Adrenal gland (tissue), 5 donors: ENCODE results near the gene BCAT1.

ENCODE experiments used
- CTCF ChIP-seq, 6 experiments: fragments of 450-650 bp in 4 of 6; fragments of 200-600 bp in 2 of 6; sonication (generic) in 1 of 6; IDR thresholded peaks; 1 replicate in 5 of 6; 2 replicates in 1 of 6; pipeline versions ENCODE4 v1.5.1 to v1.8.0; 2016 to 2021; ENCODE audit warnings: antibody characterized with exemption in 6 of 6, mild to moderate bottlenecking in 2 of 6, moderate library complexity in 1 of 6
- POLR2A ChIP-seq, 2 donors: fragments of 450-650 bp; IDR thresholded peaks; one replicate each; pipeline ENCODE4 v1.6.1; 2017; ENCODE audit warnings: antibody characterized with exemption in 2 of 2, mild to moderate bottlenecking in 2 of 2, moderate library complexity in 1 of 2
- donor health status: DM: no; HTN: no; CAD: no.

GRCh38 chr12:24864796-24865125 lies 84.1 kb downstream of the BCAT1 start:
- no peak for TF ChIP-seq CTCF (IDR thresholded peaks at IDR 0.05)
- no peak for TF ChIP-seq POLR2A (IDR thresholded peaks at IDR 0.05)
